Gastrocnemius medialis (tissue), 4 donors: ENCODE measurements around the gene NABP1.

Source experiments
- POLR2A ChIP-seq, 2 donors: fragments of 450-650 bp; IDR thresholded peaks; one replicate each; pipeline ENCODE4 v1.6.1; 2017; ENCODE audit warnings: antibody characterized with exemption in 2 of 2, mild to moderate bottlenecking in 2 of 2, moderate library complexity in 2 of 2
- TF ChIP-seq, protein P1 (sequence below), 5 experiments: fragments of 450-650 bp in 3 of 5; fragments of 200-600 bp in 2 of 5; sonication (generic) in 2 of 5; IDR thresholded peaks in 4 of 5; conservative IDR thresholded peaks in 1 of 5; 1 replicate in 4 of 5; 2 replicates in 1 of 5; pipeline ENCODE4 v1.5.1; 2016 to 2019; ENCODE audit warnings: antibody characterized with exemption in 5 of 5, mild to moderate bottlenecking in 3 of 5, moderate library complexity in 3 of 5

DNA sequence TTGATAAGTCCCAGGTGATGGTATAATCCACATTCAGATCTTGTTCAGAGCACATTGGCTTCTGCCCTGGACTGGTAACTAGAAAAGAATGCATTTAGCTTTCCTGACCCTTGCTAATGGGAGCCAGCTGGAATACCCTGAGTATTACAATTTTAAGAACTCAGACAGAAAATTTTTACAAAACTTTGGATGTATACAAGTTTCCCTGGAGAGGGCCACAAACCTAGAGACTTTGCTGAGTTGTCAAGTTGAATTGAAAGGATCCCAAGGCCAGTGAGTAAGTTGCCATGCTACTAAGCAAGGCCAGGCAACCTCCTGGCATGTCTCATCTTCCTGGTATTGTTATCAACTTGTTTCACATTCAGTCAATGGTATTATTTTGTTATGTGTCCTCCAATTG, 20.0 kb upstream of the NABP1 start:
- TF ChIP-seq, protein P1, sequence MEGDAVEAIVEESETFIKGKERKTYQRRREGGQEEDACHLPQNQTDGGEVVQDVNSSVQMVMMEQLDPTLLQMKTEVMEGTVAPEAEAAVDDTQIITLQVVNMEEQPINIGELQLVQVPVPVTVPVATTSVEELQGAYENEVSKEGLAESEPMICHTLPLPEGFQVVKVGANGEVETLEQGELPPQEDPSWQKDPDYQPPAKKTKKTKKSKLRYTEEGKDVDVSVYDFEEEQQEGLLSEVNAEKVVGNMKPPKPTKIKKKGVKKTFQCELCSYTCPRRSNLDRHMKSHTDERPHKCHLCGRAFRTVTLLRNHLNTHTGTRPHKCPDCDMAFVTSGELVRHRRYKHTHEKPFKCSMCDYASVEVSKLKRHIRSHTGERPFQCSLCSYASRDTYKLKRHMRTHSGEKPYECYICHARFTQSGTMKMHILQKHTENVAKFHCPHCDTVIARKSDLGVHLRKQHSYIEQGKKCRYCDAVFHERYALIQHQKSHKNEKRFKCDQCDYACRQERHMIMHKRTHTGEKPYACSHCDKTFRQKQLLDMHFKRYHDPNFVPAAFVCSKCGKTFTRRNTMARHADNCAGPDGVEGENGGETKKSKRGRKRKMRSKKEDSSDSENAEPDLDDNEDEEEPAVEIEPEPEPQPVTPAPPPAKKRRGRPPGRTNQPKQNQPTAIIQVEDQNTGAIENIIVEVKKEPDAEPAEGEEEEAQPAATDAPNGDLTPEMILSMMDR (IDR thresholded peaks at IDR 0.05 in 4 of 5, conservative IDR thresholded peaks at IDR 0.05 in 1 of 5) = no peak
- no peak for TF ChIP-seq POLR2A (IDR thresholded peaks at IDR 0.05)
